Fibroblast of skin of right quadriceps (primary cell): ENCODE data around the gene TSPY9.
"Not testable (repeated sequence)": the region's sequence is repeated elsewhere in the genome, so short reads cannot be mapped to it uniquely, and the experiment has no call there.

Source experiments
- DNase-seq: peaks from one replicate; pipeline ENCODE4 v3.0.0-alpha.2; 2013

Gene TSPY9

GRCh38 chrY:9486967-9487366 is at the start of gene TSPY9:
Gene TSPY9, plus strand, starts transcription at chrY:9487267. Its CDS starts 46 bp downstream, at chrY:9487313.
- not testable (repeated sequence) for DNase-seq

GRCh38 chrY:9466655-9467054 is 20.4 kb upstream of the TSPY9 start, which contains the start of gene TSPY1:
Gene TSPY1, plus strand, starts transcription at chrY:9466955. Its CDS starts 46 bp downstream, at chrY:9467001.
- DNase-seq: not testable (repeated sequence)

DNA sequence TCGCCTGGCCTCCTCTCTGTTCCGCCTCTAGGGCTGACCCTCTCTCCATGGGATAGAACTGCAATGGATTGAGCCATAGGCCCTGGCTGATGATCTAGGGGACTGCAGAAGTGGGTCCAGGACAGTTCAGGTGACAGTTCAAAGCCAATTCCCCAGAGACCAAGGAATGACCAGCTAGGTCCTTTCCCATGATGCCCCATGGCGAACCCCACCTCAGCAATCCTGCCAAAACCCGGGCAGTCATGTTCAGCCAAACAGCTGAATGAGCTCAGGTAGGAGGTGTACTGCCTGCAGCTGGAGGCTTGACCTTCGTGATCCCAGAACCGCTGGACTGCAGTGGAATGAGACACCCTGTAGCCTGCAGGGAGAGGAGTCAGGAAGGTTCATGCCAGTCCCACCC is 17.3 kb downstream of the TSPY9 start:
- DNase-seq: not testable (repeated sequence)

DNA sequence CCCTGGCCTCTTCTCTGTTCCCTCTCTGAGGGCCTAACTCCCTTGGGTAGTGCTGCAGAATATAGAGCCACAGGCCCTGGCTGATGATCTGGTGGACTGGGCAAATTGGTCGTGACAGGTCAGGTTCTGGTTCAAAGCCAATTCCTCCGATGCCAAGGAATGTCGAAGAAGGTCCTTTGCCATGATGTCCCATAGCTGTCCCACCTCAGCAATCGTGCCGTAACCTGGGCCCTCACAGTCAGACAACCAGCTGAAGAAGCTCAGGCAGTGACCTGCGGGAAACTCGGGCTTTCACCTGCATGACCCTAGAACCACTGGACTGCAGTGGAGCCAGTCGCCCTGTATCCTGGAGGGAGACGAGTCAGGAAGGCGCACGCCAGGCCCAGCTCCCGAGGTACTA is 29.2 kb downstream of the TSPY9 start:
- DNase-seq: not testable (repeated sequence)

- not testable (repeated sequence) for DNase-seq
These were observed 40.5 kb downstream of the TSPY9 start, which contains the start of gene TSPY10 for GRCh38 chrY:9527580-9527979. Gene TSPY10, plus strand, starts transcription at chrY:9527880. Its CDS starts 46 bp downstream, at chrY:9527926.
